Esophagus squamous epithelium (tissue), 5 donors: ENCODE data around the gene TNRC6B. TPM values are rescaled to one million over a fixed set of nuclear protein-coding genes. Genes with fewer than 3 reads are reported as not detected.
"Not testable (repeated sequence)": the region's sequence is repeated elsewhere in the genome, so short reads cannot be mapped to it uniquely, and the experiment has no call there.

Source experiments
- DNase-seq: peaks from one replicate; lab custom pipeline; 2025; lab: John Stamatoyannopoulos, UW
- H3K27ac ChIP-seq, 4 donors: fragments of 200-600 bp; sonication (generic); one replicate each; pipeline ENCODE4 v1.5.1; 2016 to 2019; ENCODE audit warnings: mild to moderate bottlenecking in 1 of 4
- H3K27me3 ChIP-seq, 4 donors: fragments of 200-600 bp; sonication (generic); 1 replicate in 3 of 4; 2 replicates in 1 of 4; pipeline versions ENCODE4 v1.5.1 to v1.6.0; 2017 to 2021; ENCODE audit warnings: antibody characterized with exemption in 1 of 4
- H3K36me3 ChIP-seq, 3 donors: fragments of 200-600 bp; sonication (generic); one replicate each; pipeline ENCODE4 v1.5.1; 2016 to 2019
- H3K4me1 ChIP-seq, 3 donors: fragments of 200-600 bp; sonication (generic); one replicate each; pipeline ENCODE4 v1.5.1; 2017 to 2019
- H3K4me3 ChIP-seq, 4 donors: fragments of 200-600 bp; sonication (generic); 1 replicate in 3 of 4; 2 replicates in 1 of 4; pipeline ENCODE4 v1.5.1; 2016 to 2019; ENCODE audit warnings: mild to moderate bottlenecking in 2 of 4, moderate library complexity in 1 of 4
- H3K9me3 ChIP-seq, 3 donors: fragments of 200-600 bp; sonication (generic); one replicate each; pipeline ENCODE4 v1.5.1; 2016 to 2019
- CTCF ChIP-seq, 6 experiments: fragments of 450-650 bp in 4 of 6; fragments of 200-600 bp in 2 of 6; sonication (generic) in 2 of 6; IDR thresholded peaks; one replicate each; pipeline ENCODE4 v1.5.1; 2016 to 2019; ENCODE audit warnings: antibody characterized with exemption in 6 of 6, mild to moderate bottlenecking in 4 of 6, moderate library complexity in 4 of 6
- POLR2A ChIP-seq, 4 donors: fragments of 450-650 bp; IDR thresholded peaks; one replicate each; pipeline ENCODE4 v1.6.1; 2017; ENCODE audit warnings: antibody characterized with exemption in 4 of 4, mild to moderate bottlenecking in 4 of 4, moderate library complexity in 3 of 4
- WGBS, 2 donors: methylation state at CpG; one replicate each; pipeline ENCODE4 v1.1.5; 2018; 5-methylcytosine and 5-hydroxymethylcytosine counted together
- intact Hi-C: fragments of 100-400 bp; cut with DNase I; formaldehyde crosslinking; loops from one replicate; pipeline ENCODE4 v1.15.0; 2022
- total RNA-seq, 4 donors: library from RNA; depleted of rRNA; stranded (reverse); fragments of >200 nt; gene quantifications; one replicate each; pipeline ENCODE4 v1.1.0, GENCODE V29; 2016
- donor health status: DM: yes; HTN: yes; CAD: no.

The TNRC6B gene
- total RNA-seq, 4 donors from 2014 or later: 20.7 to 36.5 (median 26.9) TPM

GRCh38 chr22:40157330-40157945 lies 20.3 kb upstream of the TNRC6B start:
- H3K4me3 ChIP-seq: no peak overlapping the region
- no peaks in the 10 kb centered on the region for H3K27me3 ChIP-seq
- H3K4me1 ChIP-seq: peaks cover 4 to 38% (median 8%) of the 10 kb centered on the region in 3 donors
- 68 to 70% methylated on average over 4 of the region's 4 CpGs for whole genome bisulfite sequencing, 2 donors
- no peak for TF ChIP-seq CTCF (IDR thresholded peaks at IDR 0.05)
- TF ChIP-seq POLR2A (IDR thresholded peaks at IDR 0.05): no peak
- DNase-seq: no peak
- H3K27ac ChIP-seq: no peak overlapping the region
- intact Hi-C loops: no loop called here
- H3K9me3 ChIP-seq: no peaks in the 10 kb centered on the region
- peaks cover 0 to 5% (median 0%) of the 10 kb centered on the region in 3 donors for H3K36me3 ChIP-seq

GRCh38 chr22:40161194-40161593 lies 16.5 kb upstream of the TNRC6B start:
- no peak for TF ChIP-seq POLR2A (IDR thresholded peaks at IDR 0.05)
- TF ChIP-seq CTCF (IDR thresholded peaks at IDR 0.05): no peak
- DNase-seq: no peak

GRCh38 chr22:40165537-40165936 lies 12.2 kb upstream of the TNRC6B start:
- intact Hi-C loops: not testable (repeated sequence)
- 89 to 100% methylated on average over 2 of the region's 2 CpGs for WGBS, 2 donors

More at GRCh38 chr22:40161194-40161593, 16.5 kb upstream of the TNRC6B start:
- intact Hi-C loops: no loop called here
- H3K9me3 ChIP-seq: no peaks in the 10 kb centered on the region
- no peak overlapping the region for H3K27ac ChIP-seq
- H3K4me3 ChIP-seq: no peak overlapping the region
- H3K4me1 ChIP-seq: peaks cover 0 to 13% (median under 1%) of the 10 kb centered on the region in 3 donors
- H3K36me3 ChIP-seq: peaks cover 0 to 18% (median 0%) of the 10 kb centered on the region in 3 donors
- H3K27me3 ChIP-seq: no peaks in the 10 kb centered on the region
- WGBS, 2 donors: 50 to 65% methylated on average over 1 of the region's 1 CpG

GRCh38 chr22:40175611-40176244 lies 2.0 kb upstream of the TNRC6B start:
- Histone ChIP-seq H3K27me3 (no peaks in the 10 kb centered on the region), H3K4me1 (peaks cover 11 to 50% (median 23%) of the 10 kb centered on the region in 3 donors), H3K4me3 (no peak overlapping the region), H3K9me3 (no peaks in the 10 kb centered on the region), H3K36me3 (no peaks in the 10 kb centered on the region), H3K27ac (peak overlapping the region; percentile 30 to 90 (median 78))
- intact Hi-C loops: no loop called here
- no peak for DNase-seq
- WGBS, 2 donors: 76 to 87% methylated on average over 12 of the region's 12 CpGs
- TF ChIP-seq CTCF (IDR thresholded peaks at IDR 0.05) (no peak), POLR2A (IDR thresholded peaks at IDR 0.05) (no peak)

More at GRCh38 chr22:40165537-40165936, 12.2 kb upstream of the TNRC6B start:
- H3K4me3 ChIP-seq, H3K9me3 ChIP-seq, H3K27ac ChIP-seq, H3K4me1 ChIP-seq, DNase-seq, H3K27me3 ChIP-seq: not testable (repeated sequence)
- peaks cover 0 to 14% (median 0%) of the 10 kb centered on the region in 3 donors for H3K36me3 ChIP-seq

- no peak for TF ChIP-seq CTCF (IDR thresholded peaks at IDR 0.05)
- no peak for TF ChIP-seq POLR2A (IDR thresholded peaks at IDR 0.05)
- intact Hi-C loops: no loop called here
- 8 to 15% methylated on average over 14 of the region's 14 CpGs for WGBS, 2 donors
These were observed 596 bp upstream of the TNRC6B start for GRCh38 chr22:40176921-40177737.

More at GRCh38 chr22:40176921-40177737, 596 bp upstream of the TNRC6B start:
- H3K27ac ChIP-seq: peak overlapping the region; percentile 57 to 90 (median 78)
- no peaks in the 10 kb centered on the region for H3K27me3 ChIP-seq
- peaks cover 16 to 64% (median 37%) of the 10 kb centered on the region in 3 donors for H3K4me1 ChIP-seq
- no peaks in the 10 kb centered on the region for H3K36me3 ChIP-seq
- H3K9me3 ChIP-seq: no peaks in the 10 kb centered on the region
- no peak for DNase-seq
- H3K4me3 ChIP-seq: peak overlapping the region; percentile 50 to 67 (median 62)
